GM23338 (cell line): Measurements from ENCODE around the gene FOXRED1. TPM values are rescaled to one million over a fixed set of nuclear protein-coding genes. Genes with fewer than 3 reads are reported as not detected.

Experiments
- ATAC-seq: fragments of 200-7000 bp; cut with Tn5 transposase; 3 replicates; pipeline ENCODE4 v1.9.1; 2020
- DNase-seq: peaks from one replicate; pipeline ENCODE4 v3.0.0-alpha.2; 2015; ENCODE audit warnings: low spot score
- H2AFZ ChIP-seq: fragments of 200-600 bp; sonication (generic); 2 replicates; pipeline ENCODE4 v1.8.0; 2016; ENCODE audit warnings: antibody characterized with exemption, mild to moderate bottlenecking, moderate library complexity
- H3F3A ChIP-seq: fragments of 200-600 bp; sonication (generic); replicated peaks from 2 replicates; pipeline ENCODE4 v1.8.0; 2017; ENCODE audit warnings: antibody characterized with exemption, mixed run types, low read depth
- H3K27ac ChIP-seq: fragments of 200-600 bp; sonication (generic); 2 replicates; pipeline ENCODE4 v1.6.1; 2016; ENCODE audit warnings: low read depth
- H3K27me3 ChIP-seq: fragments of 200-600 bp; sonication (generic); 2 replicates; pipeline ENCODE4 v1.8.0; 2016; ENCODE audit warnings: mild to moderate bottlenecking, mixed run types, moderate library complexity; ENCODE audit not compliant: insufficient read depth
- H3K36me3 ChIP-seq: fragments of 200-600 bp; sonication (generic); 2 replicates; pipeline ENCODE4 v1.8.0; 2016; ENCODE audit warnings: mild to moderate bottlenecking; ENCODE audit not compliant: insufficient read depth
- H3K4me1 ChIP-seq: fragments of 200-600 bp; sonication (generic); 2 replicates; pipeline ENCODE4 v1.8.0; 2016; ENCODE audit warnings: mild to moderate bottlenecking, moderate library complexity; ENCODE audit not compliant: insufficient read depth
- H3K4me2 ChIP-seq: fragments of 200-600 bp; sonication (generic); 2 replicates; pipeline ENCODE4 v1.7.1; 2017; ENCODE audit warnings: mixed run types
- H3K4me3 ChIP-seq: fragments of 200-600 bp; sonication (generic); 2 replicates; pipeline ENCODE4 v1.6.1; 2016; ENCODE audit warnings: mixed run types
- H3K79me2 ChIP-seq: fragments of 200-600 bp; sonication (generic); replicated peaks from 2 replicates; pipeline ENCODE4 v1.8.0; 2017; ENCODE audit warnings: mild to moderate bottlenecking; ENCODE audit not compliant: insufficient read depth
- H3K9me2 ChIP-seq: fragments of 200-600 bp; sonication (generic); 2 replicates; pipeline ENCODE4 v1.8.0; 2017; ENCODE audit not compliant: insufficient read depth
- H4K20me1 ChIP-seq: fragments of 200-600 bp; sonication (generic); replicated peaks from 2 replicates; pipeline ENCODE4 v1.8.0; 2017; ENCODE audit warnings: mild to moderate bottlenecking; ENCODE audit not compliant: insufficient read depth
- H3K27ac Mint-ChIP-seq: 2 replicates; pipeline ENCODE4 v1.8.0; 2020; ENCODE audit warnings: inconsistent platforms, mild to moderate bottlenecking, moderate library complexity, mixed read lengths
- H3K27me3 Mint-ChIP-seq: 3 replicates; pipeline ENCODE4 v1.8.0; 2022; ENCODE audit warnings: low read depth, mild to moderate bottlenecking, moderate library complexity, mixed read lengths, inconsistent platforms; ENCODE audit not compliant: insufficient read depth, poor library complexity
- H3K36me3 Mint-ChIP-seq: 3 replicates; pipeline ENCODE4 v1.8.0; 2021; ENCODE audit warnings: low read depth, mild to moderate bottlenecking, inconsistent platforms, moderate library complexity, mixed read lengths
- H3K4me1 Mint-ChIP-seq: 3 replicates; pipeline ENCODE4 v1.8.0; 2020; ENCODE audit warnings: mild to moderate bottlenecking, inconsistent platforms, mixed read lengths
- H3K4me3 Mint-ChIP-seq: 3 replicates; pipeline ENCODE4 v1.8.0; 2021; ENCODE audit warnings: moderate library complexity, mild to moderate bottlenecking, inconsistent platforms, mixed read lengths
- H3K9me3 Mint-ChIP-seq: 3 replicates; pipeline ENCODE4 v1.8.0; 2020; ENCODE audit warnings: moderate library complexity, mild to moderate bottlenecking, inconsistent platforms, mixed read lengths
- CREB1 ChIP-seq: fragments of 250-450 bp; sonication (Bioruptor Pico); IDR thresholded peaks from 2 replicates; pipeline ENCODE4 v1.5.0; 2020; ENCODE audit warnings: low read depth, mild to moderate bottlenecking, moderate library complexity
- ETS1 ChIP-seq: IDR thresholded peaks from 2 replicates; pipeline ENCODE4 v1.6.1; 2016; ENCODE audit warnings: antibody characterized with exemption
- EZH2 ChIP-seq: fragments of 200-600 bp; sonication (generic); IDR thresholded peaks from one replicate; pipeline ENCODE4 v1.8.0; 2017; ENCODE audit warnings: antibody characterized with exemption, mild to moderate bottlenecking, low read depth; ENCODE audit not compliant: unreplicated experiment
- EZH2phosphoT487 ChIP-seq: fragments of 200-600 bp; sonication (generic); IDR thresholded peaks from one replicate; pipeline ENCODE4 v1.8.1; 2018; ENCODE audit warnings: antibody characterized with exemption; ENCODE audit not compliant: unreplicated experiment
- JUNB ChIP-seq: IDR thresholded peaks from one replicate; pipeline ENCODE4 v1.6.1; 2016; ENCODE audit warnings: antibody characterized with exemption; ENCODE audit not compliant: unreplicated experiment
- NANOG ChIP-seq: IDR thresholded peaks from 2 replicates; pipeline ENCODE4 v1.6.1; 2016; ENCODE audit warnings: antibody characterized with exemption, borderline replicate concordance
- POLR2AphosphoS5 ChIP-seq: IDR thresholded peaks from 2 replicates; pipeline ENCODE4 v1.6.1; 2016; ENCODE audit warnings: antibody characterized with exemption, low read depth
- REST ChIP-seq: IDR thresholded peaks from one replicate; pipeline ENCODE4 v1.6.1; 2018; ENCODE audit warnings: antibody characterized with exemption; ENCODE audit not compliant: unreplicated experiment
- ZNF114 ChIP-seq: fragments of 250-450 bp; sonication (Bioruptor Pico); IDR thresholded peaks from 2 replicates; pipeline ENCODE4 v1.5.0; 2020; ENCODE audit warnings: mild to moderate bottlenecking, moderate library complexity
- ZNF331 ChIP-seq: fragments of 250-450 bp; sonication (Bioruptor Pico); IDR thresholded peaks from 2 replicates; pipeline ENCODE4 v1.5.0; 2020; ENCODE audit warnings: low read depth, mild to moderate bottlenecking, moderate library complexity
- polyA plus RNA-seq: library from polyadenylated mRNA; unstranded; fragments of >200 nt; fragmentation: Nextera tagmentation; extraction: Ambion mirVana; gene quantifications from 2 replicates; pipeline ENCODE4 v1.2.1, GENCODE V29; 2016
- total RNA-seq: library from RNA; depleted of rRNA; stranded (reverse); fragments of >200 nt; shearing (Covaris generic); gene quantifications from 2 replicates; pipeline ENCODE4 v1.2.3, GENCODE V29; 2014
- TF ChIP-seq, protein P1 (sequence below), 2 experiments: fragments of 200-600 bp in 1 of 2; sonication (generic) in 1 of 2; conservative IDR thresholded peaks; 2 replicates each; pipeline versions ENCODE4 v1.5.1 to v1.6.1; 2016 to 2017; ENCODE audit warnings: antibody characterized with exemption in 2 of 2, low read depth in 2 of 2, mild to moderate bottlenecking in 2 of 2, moderate library complexity in 1 of 2

The FOXRED1 gene
- total and polyA plus RNA-seq, 2 experiments from 2014 or later: 25.2 to 59.2 TPM

DNA sequence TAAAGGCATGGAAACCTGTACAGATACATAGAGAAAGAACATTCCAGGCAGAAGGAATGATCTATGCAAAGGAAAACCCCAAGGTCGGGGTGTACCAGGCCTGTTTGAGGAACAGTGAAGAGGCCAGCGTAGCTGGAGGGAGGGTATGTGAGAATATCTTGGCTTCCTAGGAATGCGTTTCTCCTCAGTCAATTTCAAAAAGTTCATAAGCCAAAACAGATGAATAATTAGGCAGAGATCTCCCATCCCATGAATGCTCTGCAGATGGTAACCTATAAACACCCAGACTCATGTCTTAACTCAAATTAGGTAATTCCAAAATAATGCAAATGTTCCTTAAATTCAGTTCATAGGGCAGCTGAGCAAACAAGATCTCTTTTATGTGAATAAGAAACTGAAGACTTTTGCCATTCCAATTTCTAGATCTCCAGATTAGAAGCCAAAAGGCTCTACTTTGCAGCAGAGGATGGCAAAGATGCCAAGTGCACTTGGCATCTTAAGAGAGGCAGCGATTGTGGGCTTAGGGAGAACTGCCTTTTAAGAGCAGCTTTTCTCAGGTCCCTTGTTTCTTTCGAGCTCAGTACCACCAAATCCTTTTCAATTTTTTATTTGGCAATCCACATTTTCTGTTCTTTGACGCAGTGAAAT is 44.2 kb upstream of the FOXRED1 start (continued):
- TF ChIP-seq, protein P1, sequence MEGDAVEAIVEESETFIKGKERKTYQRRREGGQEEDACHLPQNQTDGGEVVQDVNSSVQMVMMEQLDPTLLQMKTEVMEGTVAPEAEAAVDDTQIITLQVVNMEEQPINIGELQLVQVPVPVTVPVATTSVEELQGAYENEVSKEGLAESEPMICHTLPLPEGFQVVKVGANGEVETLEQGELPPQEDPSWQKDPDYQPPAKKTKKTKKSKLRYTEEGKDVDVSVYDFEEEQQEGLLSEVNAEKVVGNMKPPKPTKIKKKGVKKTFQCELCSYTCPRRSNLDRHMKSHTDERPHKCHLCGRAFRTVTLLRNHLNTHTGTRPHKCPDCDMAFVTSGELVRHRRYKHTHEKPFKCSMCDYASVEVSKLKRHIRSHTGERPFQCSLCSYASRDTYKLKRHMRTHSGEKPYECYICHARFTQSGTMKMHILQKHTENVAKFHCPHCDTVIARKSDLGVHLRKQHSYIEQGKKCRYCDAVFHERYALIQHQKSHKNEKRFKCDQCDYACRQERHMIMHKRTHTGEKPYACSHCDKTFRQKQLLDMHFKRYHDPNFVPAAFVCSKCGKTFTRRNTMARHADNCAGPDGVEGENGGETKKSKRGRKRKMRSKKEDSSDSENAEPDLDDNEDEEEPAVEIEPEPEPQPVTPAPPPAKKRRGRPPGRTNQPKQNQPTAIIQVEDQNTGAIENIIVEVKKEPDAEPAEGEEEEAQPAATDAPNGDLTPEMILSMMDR (conservative IDR thresholded peaks at IDR 0.05; ENCODE audit: low read depth in 2 of 2): no peak
- TF ChIP-seq NANOG: no peak
- TF ChIP-seq REST: no peak
- no peak for TF ChIP-seq ETS1

GRCh38 chr11:126225295-126225665 is 43.7 kb upstream of the FOXRED1 start:
- no peaks in the 10 kb centered on the region for H3K27me3 ChIP-seq
- no peak overlapping the region for H3K27ac ChIP-seq
- no peaks in the 10 kb centered on the region for H3K4me1 ChIP-seq
- H3K4me3 Mint-ChIP-seq: no peak overlapping the region
- no peaks in the 10 kb centered on the region for H3K4me1 Mint-ChIP-seq
- H3K9me3 Mint-ChIP-seq: peaks cover 22% of the 10 kb centered on the region
- H4K20me1 ChIP-seq: peaks cover 11% of the 10 kb centered on the region; the same call in 1 of the 2 replicates
- no peak overlapping the region for H2AFZ ChIP-seq
- no peak overlapping the region for H3K4me2 ChIP-seq
- no peak overlapping the region for H3K27ac Mint-ChIP-seq
- H3K36me3 Mint-ChIP-seq: peaks cover 29% of the 10 kb centered on the region
- H3K27me3 Mint-ChIP-seq: peaks cover 8% of the 10 kb centered on the region
- no peak for DNase-seq
- H3K36me3 ChIP-seq: 0 out of 2 replicates have a peak, but pooled peaks cover 3% of the 10 kb centered on the region
- peaks cover 90% of the 10 kb centered on the region for H3K79me2 ChIP-seq
- H3K4me3 ChIP-seq: no peak overlapping the region
- no peak for ATAC-seq
- H3F3A ChIP-seq: no peaks in the 10 kb centered on the region
- H3K9me2 ChIP-seq: no peaks in the 10 kb centered on the region
- no peak for TF ChIP-seq CREB1 (CRISPR knock-in tag)
- TF ChIP-seq EZH2: no peak
- no peak for TF ChIP-seq ZNF114 (CRISPR knock-in tag)
- TF ChIP-seq NANOG: no peak
- no peak for TF ChIP-seq JUNB
- no peak for TF ChIP-seq EZH2phosphoT487
- no peak for TF ChIP-seq REST
- TF ChIP-seq ETS1: no peak
- TF ChIP-seq POLR2AphosphoS5: no peak
- no peak for TF ChIP-seq ZNF331 (CRISPR knock-in tag)
